ENCODE data around the gene LRRC51. TPM values are rescaled to one million over a fixed set of nuclear protein-coding genes. Genes with fewer than 3 reads are reported as not detected.

LRRC51 gene
- total RNA-seq (2022; extraction: Qiagen RNA extraction): 6.9 to 8.7 TPM (median 7.7 TPM) in 5 replicates

GRCh38 chr11:72080326-72081183, at the start of gene LRRC51, which contains the start of gene NUMA1:
LRRC51 (plus strand) TSS chr11:72080850; CDS start chr11:72089084, 8,234 bp downstream.
NUMA1 (minus strand) TSS chr11:72080542; CDS start chr11:72035943, 44,599 bp downstream.

GRCh38 chr11:72102946-72103753, 22.5 kb downstream of the LRRC51 start, which contains the start of gene LAMTOR1:
LAMTOR1 (minus strand) TSS chr11:72103297; CDS start chr11:72103224, 73 bp downstream.

GRCh38 chr11:72105888-72106287, 25.2 kb downstream of the LRRC51 start, which contains the start of gene TOMT:
TOMT (plus strand) TSS chr11:72105924; CDS start chr11:72105952, 28 bp downstream.

GRCh38 chr11:72112143-72112977, 31.7 kb downstream of the LRRC51 start, which contains the start of gene ANAPC15:
ANAPC15 (minus strand) TSS chr11:72112695; CDS start chr11:72111276, 1,419 bp downstream.

GRCh38 chr11:72135473-72135872, 54.8 kb downstream of the LRRC51 start, which contains the start of gene FOLR3:
FOLR3 (plus strand) TSS chr11:72135725; CDS start chr11:72135953, 228 bp downstream.

Other genes starting within 250 kb of the LRRC51 start
- gene DEFB108B, start 247.7 kb upstream of the LRRC51 start, total RNA-seq (2022; extraction: Qiagen RNA extraction): not detected in 5 replicates
- not detected in 5 replicates for gene DEFB131B, start 202.4 kb upstream of the LRRC51 start, total RNA-seq (2022; extraction: Qiagen RNA extraction)
- 3.1 to 3.6 TPM (median 3.2 TPM) in 5 replicates for gene XNDC1N, start 152.3 kb upstream of the LRRC51 start, total RNA-seq (2022; extraction: Qiagen RNA extraction)
- gene RNF121, start 151.8 kb upstream of the LRRC51 start, total RNA-seq (2022; extraction: Qiagen RNA extraction): 42.4 to 45.8 TPM (median 45.4 TPM) in 5 replicates
- gene IL18BP, start 81.9 kb upstream of the LRRC51 start, total RNA-seq (2022; extraction: Qiagen RNA extraction): 2.2 to 2.9 TPM (median 2.8 TPM) in 5 replicates
- gene NUMA1, start 308 bp upstream of the LRRC51 start, total RNA-seq (2022; extraction: Qiagen RNA extraction): 58.7 to 69.7 TPM (median 62.4 TPM) in 5 replicates
- 124 to 159 TPM (median 142 TPM) in 5 replicates for gene LAMTOR1, start 22.4 kb downstream of the LRRC51 start, total RNA-seq (2022; extraction: Qiagen RNA extraction)
- gene TOMT, start 25.1 kb downstream of the LRRC51 start, total RNA-seq (2022; extraction: Qiagen RNA extraction): not detected in 5 replicates
- gene ANAPC15, start 31.8 kb downstream of the LRRC51 start, total RNA-seq (2022; extraction: Qiagen RNA extraction): 76.2 to 90.1 TPM (median 88.6 TPM) in 5 replicates
- 0.17 to 0.34 TPM (median 0.25 TPM) in 3 of 5 replicates, not detected in the others for gene FOLR3, start 54.9 kb downstream of the LRRC51 start, total RNA-seq (2022; extraction: Qiagen RNA extraction)
- gene FOLR1, start 111.3 kb downstream of the LRRC51 start, total RNA-seq (2022; extraction: Qiagen RNA extraction): 0.06 to 0.21 TPM (median 0.09 TPM) in 5 replicates
- gene FOLR2, start 135.9 kb downstream of the LRRC51 start, total RNA-seq (2022; extraction: Qiagen RNA extraction): not detected in 5 replicates
- gene INPPL1, start 143.9 kb downstream of the LRRC51 start, total RNA-seq (2022; extraction: Qiagen RNA extraction): 52.9 to 78.0 TPM (median 63.8 TPM) in 5 replicates
- gene PHOX2A, start 163.3 kb downstream of the LRRC51 start, total RNA-seq (2022; extraction: Qiagen RNA extraction): not detected in 5 replicates